Gastroesophageal sphincter (tissue), 4 donors: ENCODE data around the gene RNF224. TPM values are rescaled to one million over a fixed set of nuclear protein-coding genes. Genes with fewer than 3 reads are reported as not detected.
"Not testable (repeated sequence)": the region's sequence is repeated elsewhere in the genome, so short reads cannot be mapped to it uniquely, and the experiment has no call there.

Source experiments
- ATAC-seq: fragments of 150-250 bp; one replicate; pipeline ENCODE4 v1.9.1; 2016; ENCODE audit warnings: mild to moderate bottlenecking, moderate library complexity
- H3K27ac ChIP-seq, 4 donors: fragments of 200-600 bp; sonication (generic) in 3 of 4; 1 replicate in 3 of 4; 2 replicates in 1 of 4; pipeline ENCODE4 v1.5.1; 2016 to 2019
- H3K27me3 ChIP-seq: fragments of 200-600 bp; sonication (generic); one replicate; pipeline ENCODE4 v1.5.1; 2019
- H3K36me3 ChIP-seq, 2 donors: fragments of 200-600 bp; sonication (generic); one replicate each; pipeline ENCODE4 v1.5.1; 2019; ENCODE audit warnings: control low read depth in 1 of 2
- H3K4me1 ChIP-seq, 3 donors: fragments of 200-600 bp; sonication (generic); 1 replicate in 2 of 3; 2 replicates in 1 of 3; pipeline ENCODE4 v1.5.1; 2016 to 2019; ENCODE audit warnings: control low read depth in 2 of 3
- H3K4me3 ChIP-seq, 2 donors: fragments of 200-600 bp; sonication (generic); one replicate each; pipeline ENCODE4 v1.5.1; 2019; ENCODE audit warnings: mild to moderate bottlenecking in 1 of 2, moderate library complexity in 1 of 2
- H3K9me3 ChIP-seq, 3 donors: fragments of 200-600 bp; sonication (generic); one replicate each; pipeline ENCODE4 v1.5.1; 2017 to 2019; ENCODE audit warnings: control low read depth in 2 of 3
- CTCF ChIP-seq, 4 experiments: fragments of 200-600 bp in 2 of 4; fragments of 450-650 bp in 2 of 4; sonication (generic) in 1 of 4; IDR thresholded peaks; one replicate each; pipeline ENCODE4 v1.5.1; 2017 to 2019; ENCODE audit warnings: antibody characterized with exemption in 4 of 4, mild to moderate bottlenecking in 2 of 4, moderate library complexity in 2 of 4
- EP300 ChIP-seq: sonication (generic); formaldehyde crosslinking; IDR thresholded peaks from one replicate; pipeline ENCODE4 v1.6.1; 2017; ENCODE audit warnings: antibody characterized with exemption, mild to moderate bottlenecking
- POLR2A ChIP-seq, 2 donors: fragments of 450-650 bp; IDR thresholded peaks; one replicate each; pipeline ENCODE4 v1.6.1; 2017; ENCODE audit warnings: antibody characterized with exemption in 2 of 2, mild to moderate bottlenecking in 2 of 2, moderate library complexity in 1 of 2
- POLR2AphosphoS5 ChIP-seq: sonication (generic); formaldehyde crosslinking; IDR thresholded peaks from one replicate; pipeline ENCODE4 v1.6.1; 2017; ENCODE audit warnings: antibody characterized with exemption
- WGBS, 2 donors: methylation state at CpG; one replicate each; pipeline ENCODE4 v1.1.5; 2018; ENCODE audit warnings: low coverage in 1 of 2; 5-methylcytosine and 5-hydroxymethylcytosine counted together
- total RNA-seq, 4 donors: library from RNA; depleted of rRNA; stranded (reverse); fragments of >200 nt; gene quantifications; one replicate each; pipeline ENCODE4 v1.1.0, GENCODE V29; 2016

RNF224 gene
- total RNA-seq, 4 donors from 2014 or later = 0.57 TPM; not detected in 3

- Histone ChIP-seq H3K27me3 (peaks cover 2% of the 10 kb centered on the region), H3K36me3 (peaks cover 0 to 41% of the 10 kb centered on the region in 2 donors), H3K4me1 (peaks cover 0 to 31% (median 19%) of the 10 kb centered on the region in 3 donors), H3K9me3 (no peaks in the 10 kb centered on the region), H3K4me3 (peak overlapping the region in 1 of 2 donors; percentile 90), H3K27ac (no peak overlapping the region)
- ATAC-seq = no peak
- TF ChIP-seq CTCF (IDR thresholded peaks at IDR 0.05) (no peak), EP300 (no peak), POLR2AphosphoS5 (no peak), POLR2A (IDR thresholded peaks at IDR 0.05) (no peak)
- WGBS, 2 donors = no CpG with 5 or more reads among the region's 15 CpGs
Observed at GRCh38 chr9:137256362-137256761, 29.1 kb downstream of the RNF224 start.

GRCh38 chr9:137256856-137257255 is 29.6 kb downstream of the RNF224 start:
- no peak for ATAC-seq
- H3K27ac ChIP-seq = no peak overlapping the region
- H3K4me3 ChIP-seq = peak overlapping the region in 1 of 2 donors; percentile 90
- H3K36me3 ChIP-seq = peaks cover 0 to 41% of the 10 kb centered on the region in 2 donors
- peaks cover 0 to 34% (median 19%) of the 10 kb centered on the region in 3 donors for H3K4me1 ChIP-seq
- no peaks in the 10 kb centered on the region for H3K9me3 ChIP-seq
- WGBS, 2 donors = 82% methylated on average over 7 of the region's 15 CpGs; no CpG with 5 or more reads in 1 of the 2 donors
- no peak for TF ChIP-seq CTCF (IDR thresholded peaks at IDR 0.05)
- TF ChIP-seq EP300 = no peak
- TF ChIP-seq POLR2A (IDR thresholded peaks at IDR 0.05) = no peak
- H3K27me3 ChIP-seq = no peaks in the 10 kb centered on the region

- H3K27ac ChIP-seq, H3K9me3 ChIP-seq, ATAC-seq, H3K4me3 ChIP-seq, H3K27me3 ChIP-seq: not testable (repeated sequence)
- TF ChIP-seq CTCF (IDR thresholded peaks at IDR 0.05) = peak in 2 of 4 experiments; percentile 36 to 59
- H3K4me1 ChIP-seq = peaks cover 0 to 10% (median 0%) of the 10 kb centered on the region in 3 donors
- 46 to 53% methylated on average over 6 to 11 of the region's 15 CpGs for WGBS, 2 donors
- peaks cover 0 to 72% of the 10 kb centered on the region in 2 donors for H3K36me3 ChIP-seq
Observed at GRCh38 chr9:137262173-137262908, 35.0 kb downstream of the RNF224 start.

- no peaks in the 10 kb centered on the region for H3K9me3 ChIP-seq
- H3K27ac ChIP-seq = no peak overlapping the region
- peaks cover 0 to 14% (median 0%) of the 10 kb centered on the region in 3 donors for H3K4me1 ChIP-seq
- WGBS, 2 donors = 84 to 85% methylated on average over 9 to 14 of the region's 24 CpGs
- H3K27me3 ChIP-seq = no peaks in the 10 kb centered on the region
- no peak for ATAC-seq
- H3K36me3 ChIP-seq = peaks cover 0 to 73% of the 10 kb centered on the region in 2 donors
- H3K4me3 ChIP-seq = no peak overlapping the region
- TF ChIP-seq EP300 (no peak), CTCF (IDR thresholded peaks at IDR 0.05) (no peak), POLR2A (IDR thresholded peaks at IDR 0.05) (no peak), POLR2AphosphoS5 (no peak)
Observed at GRCh38 chr9:137262909-137263285, 35.6 kb downstream of the RNF224 start.

GRCh38 chr9:137263506-137263905 is 36.2 kb downstream of the RNF224 start:
- ATAC-seq = no peak
- no peak overlapping the region for H3K27ac ChIP-seq
- H3K4me1 ChIP-seq = peaks cover 0 to 20% (median 1%) of the 10 kb centered on the region in 3 donors
- no peak for TF ChIP-seq POLR2A (IDR thresholded peaks at IDR 0.05)
- no peak for TF ChIP-seq EP300
- no peak for TF ChIP-seq POLR2AphosphoS5
- TF ChIP-seq CTCF (IDR thresholded peaks at IDR 0.05) = no peak
- H3K9me3 ChIP-seq = no peaks in the 10 kb centered on the region
- no peak overlapping the region for H3K4me3 ChIP-seq
- H3K36me3 ChIP-seq = peaks cover 0 to 70% of the 10 kb centered on the region in 2 donors
- WGBS, 2 donors = 81 to 83% methylated on average over 3 to 5 of the region's 10 CpGs
- H3K27me3 ChIP-seq = no peaks in the 10 kb centered on the region
